Caco-2 (cell line): Measurements from ENCODE around the gene SERPINH1. TPM values are rescaled to one million over a fixed set of nuclear protein-coding genes. Genes with fewer than 3 reads are reported as not detected.

ENCODE experiments used
- BruUV-seq: library from RNA; stranded (reverse); fragments of 400-500 nt; replicated peaks from 2 replicates; lab custom pipeline; 2021; lab: Mats Ljungman, UMichigan
- CTCF ChIA-PET: fragments of 300-600 bp; sonication (Branson Sonifier 250); formaldehyde crosslinking; loops from one replicate; lab custom pipeline; 2022; ENCODE audit warnings: antibody characterized with exemption; lab: Charles Lee
- POLR2A ChIA-PET: fragments of 300-600 bp; sonication (Branson Sonifier 250); formaldehyde crosslinking; loops from one replicate; lab custom pipeline; 2022; ENCODE audit warnings: antibody characterized with exemption; lab: Charles Lee
- DNase-seq, 2 experiments: peaks; one replicate each; pipeline versions ENCODE4 v3.0.0 to v3.0.0-alpha.2; 2020 to 2022
- H3K27me3 ChIP-seq: replicated peaks from 2 replicates; pipeline ENCODE4 v1.6.0; 2011; ENCODE audit warnings: low read length; ENCODE audit not compliant: control insufficient read depth, insufficient read depth
- H3K36me3 ChIP-seq: 2 replicates; pipeline ENCODE4 v1.5.1; 2011; ENCODE audit warnings: low read length; ENCODE audit not compliant: control insufficient read depth, insufficient read depth
- H3K4me1 ChIP-seq: fragments of 250-450 bp; sonication (Bioruptor Pico); 2 replicates; pipeline ENCODE4 v1.5.1; 2020; ENCODE audit warnings: mild to moderate bottlenecking
- H3K4me3 ChIP-seq: 2 replicates; pipeline ENCODE4 v1.5.1; 2011; ENCODE audit warnings: low read depth, mild to moderate bottlenecking, control low read depth, low read length
- H3K9me3 ChIP-seq: fragments of 250-450 bp; sonication (Bioruptor Pico); 2 replicates; pipeline ENCODE4 v1.5.1; 2020; ENCODE audit warnings: mild to moderate bottlenecking, moderate library complexity
- H3K27ac Mint-ChIP-seq: one replicate; pipeline ENCODE4 v1.8.0; 2022; ENCODE audit warnings: mixed read lengths; ENCODE audit not compliant: unreplicated experiment
- H3K27me3 Mint-ChIP-seq: one replicate; pipeline ENCODE4 v1.8.0; 2022; ENCODE audit warnings: mixed read lengths; ENCODE audit not compliant: insufficient read depth, unreplicated experiment
- H3K36me3 Mint-ChIP-seq: one replicate; pipeline ENCODE4 v1.8.0; 2022; ENCODE audit warnings: mild to moderate bottlenecking, mixed read lengths; ENCODE audit not compliant: insufficient read depth, unreplicated experiment
- H3K4me1 Mint-ChIP-seq: one replicate; pipeline ENCODE4 v1.8.0; 2022; ENCODE audit warnings: low read depth, mixed read lengths; ENCODE audit not compliant: unreplicated experiment
- H3K4me3 Mint-ChIP-seq: one replicate; pipeline ENCODE4 v1.8.0; 2022; ENCODE audit warnings: mild to moderate bottlenecking, moderate library complexity, mixed read lengths; ENCODE audit not compliant: unreplicated experiment
- H3K9me3 Mint-ChIP-seq: one replicate; pipeline ENCODE4 v1.8.0; 2022; ENCODE audit warnings: mixed read lengths; ENCODE audit not compliant: unreplicated experiment
- intact Hi-C: fragments of 100-400 bp; cut with micrococcal nuclease; formaldehyde crosslinking; loops from one replicate; pipeline ENCODE4 v1.10.0; 2022; ENCODE audit not compliant: unreplicated experiment
- total RNA-seq: library from RNA; stranded (reverse); gene quantifications from 2 replicates; pipeline ENCODE4 v1.2.3, GENCODE V29; 2022
- TF ChIP-seq, protein P1 (sequence below), 2 experiments: fragments of 200-600 bp in 1 of 2; IDR thresholded peaks; 1 replicate in 1 of 2; 2 replicates in 1 of 2; pipeline versions ENCODE4 v1.5.1 to v1.8.0; 2011 to 2022; ENCODE audit warnings: antibody characterized with exemption in 1 of 2, control low read depth in 1 of 2, inconsistent platforms in 1 of 2, low read depth in 1 of 2, low read length in 1 of 2, mild to moderate bottlenecking in 1 of 2, moderate library complexity in 1 of 2; ENCODE audit not compliant: insufficient read depth in 1 of 2, severe bottlenecking in 1 of 2, unreplicated experiment in 1 of 2

The SERPINH1 gene
- total RNA-seq, 1 experiment from 2014 or later, result 481 TPM

DNA sequence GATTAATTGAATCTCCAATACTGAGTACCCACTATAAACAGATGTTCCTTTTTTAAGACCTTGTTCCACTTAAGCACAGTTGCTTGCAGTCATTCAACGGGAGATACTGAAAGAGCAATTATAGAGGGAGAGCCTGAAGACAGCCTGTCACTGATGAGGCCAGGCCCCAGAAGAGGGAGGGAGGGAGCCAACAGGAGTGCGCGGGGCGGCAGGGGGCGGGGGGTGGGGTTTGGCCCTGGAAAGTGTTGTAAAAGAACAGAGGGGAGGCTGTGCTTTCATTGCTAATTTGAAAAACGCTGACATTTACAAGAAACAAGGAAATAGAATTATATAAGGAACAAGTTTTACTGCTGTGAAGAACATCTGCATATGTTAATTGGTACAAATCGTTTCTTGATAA, 53.7 kb downstream of the SERPINH1 start:
- Mint-ChIP-seq H3K4me3 (no peak overlapping the region), H3K27me3 (no peaks in the 10 kb centered on the region), H3K36me3 (no peaks in the 10 kb centered on the region), H3K4me1 (no peaks in the 10 kb centered on the region), H3K9me3 (no peaks in the 10 kb centered on the region), H3K27ac (no peak overlapping the region)
- no peaks in the 10 kb centered on the region for H3K4me1 ChIP-seq
- no peaks in the 10 kb centered on the region for H3K27me3 ChIP-seq
- POLR2A ChIA-PET, result no interaction called here
- H3K4me3 ChIP-seq, result no peak overlapping the region
- no peak for DNase-seq
- CTCF ChIA-PET, result interaction anchor here (0.6 kb wide), 1 partner anchor 17 kb away, joined by 3 read pairs; no protein-coding TSS in a partner anchor
- no peaks in the 10 kb centered on the region for H3K9me3 ChIP-seq
- no peaks in the 10 kb centered on the region for H3K36me3 ChIP-seq
- intact Hi-C loops, result no loop called here
- TF ChIP-seq, protein P1, sequence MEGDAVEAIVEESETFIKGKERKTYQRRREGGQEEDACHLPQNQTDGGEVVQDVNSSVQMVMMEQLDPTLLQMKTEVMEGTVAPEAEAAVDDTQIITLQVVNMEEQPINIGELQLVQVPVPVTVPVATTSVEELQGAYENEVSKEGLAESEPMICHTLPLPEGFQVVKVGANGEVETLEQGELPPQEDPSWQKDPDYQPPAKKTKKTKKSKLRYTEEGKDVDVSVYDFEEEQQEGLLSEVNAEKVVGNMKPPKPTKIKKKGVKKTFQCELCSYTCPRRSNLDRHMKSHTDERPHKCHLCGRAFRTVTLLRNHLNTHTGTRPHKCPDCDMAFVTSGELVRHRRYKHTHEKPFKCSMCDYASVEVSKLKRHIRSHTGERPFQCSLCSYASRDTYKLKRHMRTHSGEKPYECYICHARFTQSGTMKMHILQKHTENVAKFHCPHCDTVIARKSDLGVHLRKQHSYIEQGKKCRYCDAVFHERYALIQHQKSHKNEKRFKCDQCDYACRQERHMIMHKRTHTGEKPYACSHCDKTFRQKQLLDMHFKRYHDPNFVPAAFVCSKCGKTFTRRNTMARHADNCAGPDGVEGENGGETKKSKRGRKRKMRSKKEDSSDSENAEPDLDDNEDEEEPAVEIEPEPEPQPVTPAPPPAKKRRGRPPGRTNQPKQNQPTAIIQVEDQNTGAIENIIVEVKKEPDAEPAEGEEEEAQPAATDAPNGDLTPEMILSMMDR (IDR thresholded peaks at IDR 0.05; ENCODE audit: insufficient read depth in 1 of 2, low read depth in 1 of 2, low read length in 1 of 2, severe bottlenecking in 1 of 2, unreplicated experiment in 1 of 2), result no peak
- BruUV-seq, result no TSS peak

DNA sequence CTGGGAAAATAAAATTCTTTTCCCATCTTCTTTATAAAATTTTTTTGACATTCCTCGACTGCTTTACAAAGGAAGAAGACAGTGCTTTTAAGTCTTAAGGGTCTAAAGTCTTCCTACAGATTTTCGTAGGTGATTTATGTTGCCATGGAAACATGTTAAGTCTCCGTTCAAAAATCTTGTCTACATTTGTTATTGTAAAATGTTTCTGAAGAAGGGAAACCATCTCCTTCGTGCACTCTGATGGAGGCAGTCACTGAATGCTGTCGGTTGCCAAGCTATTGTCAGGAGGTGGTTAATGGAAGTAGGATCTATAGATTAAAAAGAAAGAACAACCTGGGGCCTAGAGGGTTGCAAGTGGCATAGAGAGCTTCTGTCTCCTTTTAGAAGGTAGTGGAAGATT, 54.2 kb downstream of the SERPINH1 start:
- H3K27me3 ChIP-seq, result no peaks in the 10 kb centered on the region
- TF ChIP-seq, protein P1 (IDR thresholded peaks at IDR 0.05; ENCODE audit: insufficient read depth in 1 of 2, low read depth in 1 of 2, low read length in 1 of 2, severe bottlenecking in 1 of 2, unreplicated experiment in 1 of 2), result no peak
- no TSS peak for BruUV-seq
- POLR2A ChIA-PET, result no interaction called here
- H3K27ac Mint-ChIP-seq, result no peak overlapping the region
- H3K27me3 Mint-ChIP-seq, result no peaks in the 10 kb centered on the region
- CTCF ChIA-PET, result interaction anchor here (0.7 kb wide), 1 partner anchor 18 kb away, joined by 4 read pairs; no protein-coding TSS in a partner anchor
- no peak overlapping the region for H3K4me3 ChIP-seq
- H3K9me3 Mint-ChIP-seq, result no peaks in the 10 kb centered on the region
- no peaks in the 10 kb centered on the region for H3K4me1 Mint-ChIP-seq
- no peaks in the 10 kb centered on the region for H3K36me3 ChIP-seq
- H3K9me3 ChIP-seq, result no peaks in the 10 kb centered on the region
- intact Hi-C loops, result no loop called here
- H3K36me3 Mint-ChIP-seq, result no peaks in the 10 kb centered on the region
- H3K4me3 Mint-ChIP-seq, result no peak overlapping the region
- DNase-seq, result no peak
- no peaks in the 10 kb centered on the region for H3K4me1 ChIP-seq

Other genes with a start within 250 kb of the SERPINH1 start
- 115 and 116 TPM in 2 replicates for gene ARRB1, start 210.6 kb upstream of the SERPINH1 start, total RNA-seq
- 6,280 and 6,333 TPM in 2 replicates for gene RPS3, start 162.7 kb upstream of the SERPINH1 start, total RNA-seq
- gene KLHL35, start 129.1 kb upstream of the SERPINH1 start, total RNA-seq, result 46.0 and 51.4 TPM in 2 replicates
- gene GDPD5, start 36.3 kb upstream of the SERPINH1 start, total RNA-seq, result 25.7 and 28.6 TPM in 2 replicates
- 22.8 and 27.2 TPM in 2 replicates for gene MAP6, start 106.8 kb downstream of the SERPINH1 start, total RNA-seq
- gene MOGAT2, start 155.6 kb downstream of the SERPINH1 start, total RNA-seq, result 0.39 and 0.56 TPM in 2 replicates
- 73.6 and 75.8 TPM in 2 replicates for gene DGAT2, start 206.5 kb downstream of the SERPINH1 start, total RNA-seq